ENCODE measurements around the gene SMOC2.

The SMOC2 gene

DNA sequence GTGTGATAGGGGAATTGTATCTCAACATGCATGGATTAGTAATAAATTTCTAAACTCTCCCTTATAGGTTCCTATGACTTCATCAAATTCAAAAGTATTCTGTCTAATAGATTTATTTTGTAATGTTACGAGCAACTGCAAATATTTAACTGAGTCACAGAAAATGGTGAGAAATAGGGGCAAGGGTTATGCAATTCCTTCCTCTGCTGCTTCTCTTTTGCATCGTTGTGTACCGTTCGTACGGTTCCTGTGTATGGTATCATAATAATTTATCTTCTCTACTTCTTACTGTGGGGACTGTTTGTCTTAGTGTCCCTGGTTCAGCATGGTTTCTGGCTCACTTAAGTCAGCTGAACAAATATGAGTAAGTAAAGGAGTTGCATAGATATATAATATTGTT is 44.8 kb downstream of the SMOC2 start:
- DNase-seq (ENCODE audit: low read depth) = no peak

- DNase-seq (ENCODE audit: low read depth) = no peak
These were observed 49.8 kb downstream of the SMOC2 start for GRCh38 chr6:168490757-168491156.

GRCh38 chr6:168493976-168494375 is 53.0 kb downstream of the SMOC2 start:
- no peak for DNase-seq (ENCODE audit: low read depth)

DNA sequence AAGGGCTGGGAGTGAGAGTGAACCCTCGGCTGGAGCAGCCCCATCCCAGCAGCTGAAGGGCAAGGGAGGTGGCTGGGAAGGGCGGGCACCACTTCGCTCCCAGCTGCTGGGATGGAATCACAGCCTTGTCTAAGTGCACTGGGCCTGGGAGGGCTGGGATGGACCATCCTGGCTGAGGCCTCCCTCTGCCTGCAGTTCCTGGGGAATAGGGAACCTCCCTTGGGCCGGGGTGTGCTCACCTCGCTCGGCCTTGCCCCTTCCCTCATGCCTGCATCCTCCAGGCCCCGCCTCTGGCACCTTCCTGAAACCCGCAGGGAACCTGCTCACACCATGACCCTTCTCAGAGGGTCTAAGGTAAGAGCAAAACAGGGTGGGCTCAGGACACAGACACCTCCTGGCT is 53.7 kb downstream of the SMOC2 start:
- no peak for DNase-seq (ENCODE audit: low read depth)

DNA sequence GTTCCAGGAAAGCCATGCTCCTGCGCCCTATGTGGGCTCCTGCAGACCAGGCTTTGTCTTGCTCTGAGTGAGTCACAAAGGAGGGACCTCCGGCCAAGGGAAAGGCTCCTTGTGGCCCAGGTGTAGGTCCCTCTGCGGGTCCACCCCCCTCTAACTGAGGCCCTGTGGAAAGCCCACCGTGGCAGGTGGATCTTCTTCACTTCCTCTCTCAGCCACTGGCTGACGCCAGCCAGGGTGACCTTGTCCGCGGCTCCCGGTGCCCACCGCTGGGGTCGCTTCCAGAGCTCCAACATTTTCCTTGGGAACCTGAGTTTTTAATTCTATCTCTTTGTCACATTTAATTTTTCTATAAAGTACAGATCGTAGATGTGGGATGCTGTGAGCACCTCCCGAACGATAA is 54.1 kb downstream of the SMOC2 start:
- no peak for DNase-seq (ENCODE audit: low read depth)

- no peak for DNase-seq (ENCODE audit: low read depth)
These were observed 54.7 kb downstream of the SMOC2 start for GRCh38 chr6:168495636-168496035.

DNA sequence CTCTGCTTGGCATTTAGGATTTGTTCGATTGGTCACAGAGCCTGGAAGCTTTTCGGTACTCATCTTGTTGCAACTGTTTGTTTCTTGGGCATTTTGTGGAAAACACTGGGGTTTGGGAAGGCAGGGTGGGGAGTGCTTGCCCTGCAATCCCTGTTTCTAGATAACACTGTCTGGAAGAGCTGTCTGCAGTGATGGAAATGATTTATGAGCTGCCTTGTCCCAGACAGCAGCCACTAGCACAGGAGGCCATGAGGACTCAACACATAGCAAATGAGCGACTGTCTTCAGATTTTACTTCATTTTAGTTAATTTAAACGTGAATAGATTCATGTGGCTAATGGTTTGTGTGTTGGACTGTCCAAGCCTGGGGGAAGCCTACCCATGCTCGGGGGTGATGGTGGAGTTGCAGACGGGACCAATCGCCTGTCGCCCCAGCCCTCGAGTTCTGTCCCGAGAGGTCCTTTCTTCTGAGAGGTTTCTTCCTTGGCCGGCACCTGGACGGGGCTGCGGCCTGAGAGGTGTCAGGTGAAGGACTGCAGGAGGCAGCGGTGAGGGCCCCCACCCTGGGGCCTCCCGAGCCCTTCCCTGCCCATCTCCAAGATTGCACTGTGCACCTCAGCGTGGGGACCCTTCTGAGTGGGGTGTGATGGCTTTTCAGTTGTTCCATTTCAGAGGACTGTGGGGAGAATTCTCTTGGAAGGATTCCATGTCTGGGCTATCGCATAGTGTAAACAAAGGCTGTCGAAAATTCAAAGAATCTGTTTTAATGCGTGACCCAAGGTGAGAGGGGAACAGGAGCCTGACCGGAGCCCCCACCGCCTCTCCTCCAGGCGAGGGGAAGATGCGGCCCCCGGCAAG is 55.4 kb downstream of the SMOC2 start:
- DNase-seq (ENCODE audit: low read depth) = no peak

- DNase-seq (ENCODE audit: low read depth) = no peak
These were observed 56.0 kb downstream of the SMOC2 start for GRCh38 chr6:168496997-168497331.

DNA sequence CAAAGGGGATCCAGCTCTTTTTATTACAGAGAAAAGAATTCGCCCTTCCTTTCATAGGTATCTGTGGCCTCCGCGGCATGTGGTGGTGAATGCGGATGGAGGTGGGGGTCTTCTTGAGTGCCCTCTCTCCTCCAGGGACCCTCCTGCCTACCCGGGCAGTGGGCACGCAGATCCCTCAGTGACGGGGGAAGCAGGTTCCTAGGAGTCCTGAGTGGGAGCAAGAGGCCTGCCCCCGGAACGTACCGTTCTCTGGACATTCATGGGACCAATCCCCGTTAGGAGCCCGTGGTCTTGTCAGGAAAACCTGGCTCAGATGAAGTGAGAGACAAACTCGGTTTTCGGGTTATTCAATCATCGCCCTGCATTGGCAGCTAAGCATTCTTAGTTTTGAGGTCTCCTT is 56.4 kb downstream of the SMOC2 start:
- no peak for DNase-seq (ENCODE audit: low read depth)

DNA sequence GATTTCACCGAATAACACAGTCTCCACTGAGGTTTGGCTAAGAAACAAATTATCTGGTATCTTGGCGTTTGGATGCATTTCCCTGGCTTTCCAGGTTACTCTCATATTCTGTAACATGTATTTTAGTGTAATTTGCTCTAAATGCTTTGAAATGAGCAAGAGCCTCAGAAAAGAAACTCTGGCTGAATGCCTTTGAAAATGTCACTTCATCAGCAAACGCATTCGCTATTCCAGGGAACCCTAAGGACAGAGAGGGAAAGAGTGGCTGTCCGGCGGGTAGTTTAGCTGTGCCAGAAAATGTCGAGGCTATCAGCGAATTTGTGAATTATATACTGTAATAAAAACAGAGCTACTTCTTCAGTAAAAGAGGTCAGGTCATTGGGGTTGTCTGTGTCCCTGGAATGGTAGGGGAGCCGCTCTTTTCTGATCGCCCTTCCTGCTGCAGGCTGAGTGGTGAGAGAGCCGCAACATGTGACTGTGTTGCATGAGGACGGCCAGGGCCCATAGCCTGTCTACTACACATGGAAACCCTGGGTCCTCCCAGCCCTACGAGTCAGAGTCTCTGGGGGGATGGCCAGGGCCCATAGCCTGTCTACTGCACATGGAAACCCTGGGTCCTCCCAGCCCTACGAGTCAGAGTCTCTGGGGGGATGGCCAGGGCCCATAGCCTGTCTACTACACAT is 57.3 kb downstream of the SMOC2 start:
- DNase-seq (ENCODE audit: low read depth) = no peak

- DNase-seq (ENCODE audit: low read depth) = no peak
These were observed 58.2 kb downstream of the SMOC2 start for GRCh38 chr6:168499045-168499650.

DNA sequence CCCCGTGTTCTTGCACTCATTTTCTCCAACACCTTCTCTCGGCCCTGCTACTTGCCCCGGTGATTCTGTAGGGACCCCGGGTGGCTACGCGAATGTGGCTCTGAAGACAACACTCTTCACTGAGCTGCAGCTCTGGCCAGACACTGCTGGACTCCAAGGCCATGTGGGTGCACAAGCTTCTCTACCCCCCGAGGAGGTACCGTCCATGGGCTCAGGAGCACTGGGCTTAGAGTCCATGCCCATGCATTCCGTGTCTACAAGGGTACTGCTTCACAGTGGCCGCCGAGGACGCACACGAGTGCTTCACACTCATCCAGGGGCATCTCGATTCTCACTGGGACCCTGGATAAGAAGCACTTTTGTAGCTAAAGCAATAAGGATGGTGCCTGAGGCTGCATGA is 59.5 kb downstream of the SMOC2 start:
- DNase-seq (ENCODE audit: low read depth) = no peak

- no peak for DNase-seq (ENCODE audit: low read depth)
These were observed 60.6 kb downstream of the SMOC2 start for GRCh38 chr6:168501561-168501960.

GRCh38 chr6:168504366-168504765 is 63.4 kb downstream of the SMOC2 start:
- no peak for DNase-seq (ENCODE audit: low read depth)

- DNase-seq (ENCODE audit: low read depth) = no peak
These were observed 65.5 kb downstream of the SMOC2 start for GRCh38 chr6:168506460-168506859.

- DNase-seq (ENCODE audit: low read depth) = no peak
These were observed 66.3 kb downstream of the SMOC2 start for GRCh38 chr6:168507297-168507696.

DNA sequence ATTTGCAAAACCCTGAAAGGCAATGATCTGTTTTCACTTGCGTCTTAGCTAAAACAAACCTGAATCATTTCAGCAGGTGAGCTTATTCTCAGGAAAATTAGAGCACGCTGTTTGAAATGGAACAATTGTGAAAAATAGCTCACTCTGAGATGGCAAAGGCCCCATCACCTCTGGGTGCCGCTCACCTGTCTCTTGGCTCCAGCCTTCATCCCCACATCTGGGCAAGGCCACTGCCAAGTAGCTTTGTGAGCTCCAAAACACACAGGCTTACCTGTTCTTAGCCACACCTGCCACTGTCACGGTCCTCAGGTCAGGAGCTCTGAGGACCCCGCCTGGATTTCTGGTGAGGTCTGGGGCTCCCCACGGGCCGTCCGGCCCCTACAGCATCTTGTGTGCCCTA is 66.7 kb downstream of the SMOC2 start:
- no peak for DNase-seq (ENCODE audit: low read depth)

- no peak for DNase-seq (ENCODE audit: low read depth)
These were observed 67.9 kb downstream of the SMOC2 start for GRCh38 chr6:168508903-168509302.

DNA sequence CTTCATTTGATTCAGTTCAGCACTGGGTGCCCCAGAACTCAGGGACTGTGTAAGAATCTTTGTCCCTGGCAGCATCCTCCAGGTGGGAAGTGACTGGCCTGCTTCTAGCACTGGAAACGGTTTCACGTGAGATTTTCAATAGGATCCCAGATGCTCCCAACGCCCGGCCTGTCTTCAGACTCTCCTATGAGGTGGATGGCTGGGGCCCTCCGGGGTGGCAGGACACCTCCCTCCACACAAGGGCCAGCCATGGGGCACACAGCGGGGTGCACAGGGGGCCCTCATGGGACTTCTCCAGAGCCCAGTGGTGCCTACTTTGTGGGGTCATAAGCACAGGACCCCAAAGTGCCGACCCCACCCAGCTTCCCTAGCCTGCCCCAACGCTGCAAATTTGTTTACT is 72.8 kb downstream of the SMOC2 start:
- DNase-seq (ENCODE audit: low read depth) = no peak

DNA sequence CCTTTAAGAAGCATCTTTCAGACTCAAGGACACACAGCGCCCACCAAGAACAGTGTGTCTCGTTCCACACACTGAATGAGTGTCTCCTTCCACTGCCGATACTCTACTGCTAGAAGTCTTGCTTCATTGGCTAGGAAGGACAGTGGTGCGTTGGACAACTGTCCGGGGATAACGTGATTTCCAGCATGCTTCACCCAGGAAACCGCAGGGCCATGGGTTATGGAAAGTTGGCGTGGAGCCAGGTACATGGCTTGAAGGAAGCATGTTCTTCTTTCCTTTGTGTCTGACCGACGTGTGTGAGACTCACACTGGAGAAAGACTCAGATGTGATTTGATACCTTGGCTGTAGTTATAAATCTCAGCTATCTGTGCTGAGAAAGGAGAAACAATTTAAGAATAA is 73.2 kb downstream of the SMOC2 start:
- DNase-seq (ENCODE audit: low read depth) = no peak

DNA sequence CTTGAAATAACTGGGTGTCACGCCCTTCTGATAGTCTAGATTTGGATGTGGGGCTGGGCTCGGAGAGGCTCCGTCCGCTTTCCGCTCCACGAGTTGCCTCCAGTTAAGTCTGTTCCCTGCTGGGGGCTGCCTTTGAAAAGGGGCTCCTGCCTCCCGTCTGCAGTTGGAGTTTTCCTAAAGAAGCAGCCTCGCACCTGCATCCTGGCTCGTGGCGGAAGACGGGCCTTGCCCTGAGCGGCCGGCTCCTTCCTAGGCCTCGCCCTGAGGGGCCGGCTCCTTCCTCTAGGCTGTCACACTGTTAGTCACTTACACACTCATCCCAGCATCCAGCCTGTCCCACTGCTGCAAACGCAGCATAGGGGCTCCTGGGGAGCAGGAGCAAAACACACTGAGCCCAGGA is 74.4 kb downstream of the SMOC2 start:
- no peak for DNase-seq (ENCODE audit: low read depth)

GRCh38 chr6:168516944-168517741 is 76.2 kb downstream of the SMOC2 start:
- DNase-seq (ENCODE audit: low read depth) = no peak

Measured in activated T-cell treated with anti-CD3 and anti-CD28 coated beads for 1 hour (primary cell).